Chondrocyte (in vitro differentiated cells): ENCODE results near the gene C1orf210. TPM values are rescaled to one million over a fixed set of nuclear protein-coding genes. Genes with fewer than 3 reads are reported as not detected.
A peak's percentile ranks its signal among the peaks of the same experiment; 100 is the strongest.

Experiments used
- DNase-seq: peaks from one replicate; pipeline ENCODE4 v3.0.0; 2021; ENCODE audit warnings: mixed read lengths, low spot score
- H3K27ac Mint-ChIP-seq: one replicate; pipeline ENCODE4 v1.8.0; 2021; ENCODE audit warnings: mild to moderate bottlenecking, moderate library complexity, mixed read lengths; ENCODE audit not compliant: unreplicated experiment
- H3K27me3 Mint-ChIP-seq: 2 replicates; pipeline ENCODE4 v1.8.0; 2021; ENCODE audit warnings: low read depth, mixed read lengths
- H3K36me3 Mint-ChIP-seq: 2 replicates; pipeline ENCODE4 v1.8.0; 2021; ENCODE audit warnings: low read depth, mixed read lengths
- H3K4me1 Mint-ChIP-seq: 2 replicates; pipeline ENCODE4 v1.8.0; 2021; ENCODE audit warnings: low read depth, mild to moderate bottlenecking, mixed read lengths
- H3K4me3 Mint-ChIP-seq: one replicate; pipeline ENCODE4 v1.8.0; 2021; ENCODE audit warnings: mild to moderate bottlenecking, moderate library complexity, mixed read lengths; ENCODE audit not compliant: unreplicated experiment
- H3K9me3 Mint-ChIP-seq: 2 replicates; pipeline ENCODE4 v1.8.0; 2021; ENCODE audit warnings: low read depth, mixed read lengths
- total RNA-seq: library from RNA; stranded (reverse); gene quantifications from 3 replicates; pipeline ENCODE4 v1.2.1, GENCODE V29; 2021
- TF ChIP-seq, protein P1 (sequence below): fragments of 200-600 bp; sonication (generic); IDR thresholded peaks from 2 replicates; pipeline ENCODE4 v1.5.0; 2021; ENCODE audit warnings: antibody characterized with exemption, mild to moderate bottlenecking, moderate library complexity

The C1orf210 gene
- total RNA-seq, 1 donor from 2014 or later = not detected

DNA sequence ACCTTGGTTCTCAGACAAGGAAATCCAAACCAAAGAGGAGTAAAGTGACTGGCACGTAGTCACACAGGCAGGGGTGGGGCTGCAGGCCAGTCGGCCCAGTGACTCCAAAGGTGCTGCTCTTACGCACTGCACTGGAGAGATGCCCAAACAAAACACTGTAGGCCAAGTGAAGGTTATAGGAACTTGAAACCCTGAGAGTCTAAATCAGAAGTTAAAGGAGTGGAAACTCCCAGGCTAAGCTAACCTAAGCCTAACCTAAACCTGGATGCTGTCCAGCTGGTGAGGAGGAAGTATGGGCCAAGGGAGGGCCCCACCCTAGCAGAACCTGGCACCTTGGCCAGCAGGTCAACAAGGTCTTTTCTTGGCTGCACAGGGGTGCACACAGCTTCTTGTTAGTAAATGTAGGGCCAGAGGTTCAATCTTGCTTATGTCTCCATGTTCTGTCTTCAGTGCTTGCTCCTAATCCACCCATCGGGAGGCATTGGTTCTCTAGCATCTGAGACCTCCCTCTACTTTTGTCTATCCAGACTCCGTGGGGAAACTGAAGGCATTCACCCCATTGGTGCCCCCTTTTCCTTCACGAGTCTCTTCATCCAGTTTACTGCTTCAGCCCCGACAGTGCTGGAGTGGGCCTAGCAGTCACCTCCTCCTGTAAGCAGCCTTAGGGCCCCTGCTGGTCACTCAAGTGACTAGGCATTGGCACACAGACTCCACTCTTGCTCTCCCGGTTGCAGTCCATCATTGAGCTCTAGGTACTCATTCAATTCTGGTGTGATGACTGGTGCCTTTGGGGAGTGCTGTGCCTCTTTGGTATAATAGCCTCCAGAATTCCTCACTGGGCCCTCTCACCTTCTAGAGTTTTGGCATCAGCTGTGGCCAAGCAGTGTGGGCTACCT lies 28.5 kb downstream of the C1orf210 start:
- Mint-ChIP-seq H3K27ac (no peak overlapping the region), H3K4me3 (no peak overlapping the region), H3K4me1 (no peaks in the 10 kb centered on the region), H3K9me3 (peaks cover 4% of the 10 kb centered on the region), H3K27me3 (peaks cover 20% of the 10 kb centered on the region), H3K36me3 (no peaks in the 10 kb centered on the region)
- TF ChIP-seq, protein P1, sequence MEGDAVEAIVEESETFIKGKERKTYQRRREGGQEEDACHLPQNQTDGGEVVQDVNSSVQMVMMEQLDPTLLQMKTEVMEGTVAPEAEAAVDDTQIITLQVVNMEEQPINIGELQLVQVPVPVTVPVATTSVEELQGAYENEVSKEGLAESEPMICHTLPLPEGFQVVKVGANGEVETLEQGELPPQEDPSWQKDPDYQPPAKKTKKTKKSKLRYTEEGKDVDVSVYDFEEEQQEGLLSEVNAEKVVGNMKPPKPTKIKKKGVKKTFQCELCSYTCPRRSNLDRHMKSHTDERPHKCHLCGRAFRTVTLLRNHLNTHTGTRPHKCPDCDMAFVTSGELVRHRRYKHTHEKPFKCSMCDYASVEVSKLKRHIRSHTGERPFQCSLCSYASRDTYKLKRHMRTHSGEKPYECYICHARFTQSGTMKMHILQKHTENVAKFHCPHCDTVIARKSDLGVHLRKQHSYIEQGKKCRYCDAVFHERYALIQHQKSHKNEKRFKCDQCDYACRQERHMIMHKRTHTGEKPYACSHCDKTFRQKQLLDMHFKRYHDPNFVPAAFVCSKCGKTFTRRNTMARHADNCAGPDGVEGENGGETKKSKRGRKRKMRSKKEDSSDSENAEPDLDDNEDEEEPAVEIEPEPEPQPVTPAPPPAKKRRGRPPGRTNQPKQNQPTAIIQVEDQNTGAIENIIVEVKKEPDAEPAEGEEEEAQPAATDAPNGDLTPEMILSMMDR = no peak
- DNase-seq = peak; percentile 26

DNA sequence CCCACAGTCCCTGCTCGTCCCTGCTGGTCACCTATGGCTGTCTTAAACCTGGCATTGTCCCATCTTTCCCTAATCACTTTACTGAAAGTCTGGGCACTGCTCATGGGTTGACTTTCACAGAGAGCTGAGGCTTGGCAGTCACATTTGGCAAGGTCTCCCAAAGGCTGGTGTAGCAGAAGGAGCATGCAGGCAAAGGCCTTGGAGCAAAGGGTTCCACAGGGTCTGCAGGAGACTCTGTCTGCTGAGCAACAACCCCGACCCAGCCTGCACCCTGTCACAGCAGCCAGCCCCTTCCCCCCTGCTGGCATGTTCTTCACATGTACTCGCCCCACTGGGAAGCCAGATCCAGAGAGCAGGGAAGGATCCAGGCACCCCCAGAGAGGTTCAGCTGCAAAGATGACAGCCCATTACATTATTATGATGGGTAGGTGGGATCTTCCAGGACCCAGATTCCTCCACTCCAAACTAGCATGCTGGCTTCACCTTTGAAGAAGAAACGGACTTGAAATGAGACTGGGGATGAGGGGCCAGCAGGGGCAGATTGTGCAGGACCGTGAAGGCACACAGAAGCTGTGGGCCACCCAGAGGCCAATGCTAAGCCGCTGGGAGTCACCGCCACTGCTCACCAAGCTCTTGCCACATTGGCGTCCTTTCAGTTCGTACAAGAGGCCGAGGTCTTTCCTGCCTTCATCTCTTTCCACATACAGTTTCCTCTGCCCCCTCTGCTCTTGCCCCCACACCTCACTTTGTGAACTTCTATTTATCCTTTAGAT lies 29.8 kb downstream of the C1orf210 start:
- Mint-ChIP-seq H3K4me3 (no peak overlapping the region), H3K36me3 (no peaks in the 10 kb centered on the region), H3K4me1 (no peaks in the 10 kb centered on the region), H3K27ac (no peak overlapping the region), H3K9me3 (no peaks in the 10 kb centered on the region), H3K27me3 (peaks cover 26% of the 10 kb centered on the region)
- DNase-seq = peak; percentile 66
- TF ChIP-seq, protein P1 = no peak

DNA sequence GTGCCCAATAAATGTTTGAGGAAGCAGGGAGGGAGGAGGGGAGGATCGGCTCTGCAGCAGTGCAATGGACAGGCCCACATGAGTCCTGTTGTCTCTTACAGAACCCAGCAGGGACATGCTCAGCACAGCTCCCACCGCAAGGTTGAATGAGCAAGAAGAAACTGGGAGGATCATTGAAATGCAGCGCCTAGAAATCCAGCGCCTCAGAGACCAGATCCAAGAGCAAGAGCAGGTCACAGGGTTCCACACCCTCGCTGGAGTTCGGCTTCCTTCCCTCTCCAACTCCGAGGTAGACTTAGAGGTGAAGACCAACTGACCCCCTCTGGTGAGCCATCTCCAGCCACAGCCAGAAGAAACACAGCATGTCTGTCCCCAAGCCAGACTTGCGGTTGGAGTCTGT lies 31.5 kb downstream of the C1orf210 start:
- no peaks in the 10 kb centered on the region for H3K36me3 Mint-ChIP-seq
- H3K4me1 Mint-ChIP-seq = no peaks in the 10 kb centered on the region
- no peaks in the 10 kb centered on the region for H3K9me3 Mint-ChIP-seq
- H3K27me3 Mint-ChIP-seq = peaks cover 26% of the 10 kb centered on the region
- peak; percentile 51 for DNase-seq
- no peak overlapping the region for H3K4me3 Mint-ChIP-seq
- H3K27ac Mint-ChIP-seq = no peak overlapping the region
- TF ChIP-seq, protein P1 = no peak

DNA sequence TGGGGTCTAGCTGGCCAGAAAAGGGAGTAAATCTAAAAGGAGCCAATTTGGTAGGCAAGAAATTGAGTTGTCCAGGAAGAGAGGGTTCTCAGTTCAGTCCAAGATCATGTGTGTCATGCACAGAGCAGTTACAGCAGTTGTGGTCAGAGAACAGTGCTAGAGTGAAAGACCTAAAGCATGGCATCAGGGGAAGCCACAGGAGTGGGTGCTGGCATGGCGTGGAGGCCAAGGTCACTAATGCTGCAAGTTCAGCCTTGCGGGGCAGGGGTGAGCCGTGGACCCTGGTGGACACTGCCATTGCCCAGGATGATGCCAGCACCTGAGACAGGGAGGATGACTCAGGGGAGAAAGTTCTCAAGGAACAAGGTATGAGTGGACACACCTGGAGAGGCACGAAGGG lies 32.2 kb downstream of the C1orf210 start:
- no peak overlapping the region for H3K4me3 Mint-ChIP-seq
- H3K27me3 Mint-ChIP-seq = peaks cover 26% of the 10 kb centered on the region
- H3K36me3 Mint-ChIP-seq = no peaks in the 10 kb centered on the region
- no peak overlapping the region for H3K27ac Mint-ChIP-seq
- TF ChIP-seq, protein P1 = no peak
- H3K4me1 Mint-ChIP-seq = no peaks in the 10 kb centered on the region
- H3K9me3 Mint-ChIP-seq = no peaks in the 10 kb centered on the region
- DNase-seq = peak; percentile 56

DNA sequence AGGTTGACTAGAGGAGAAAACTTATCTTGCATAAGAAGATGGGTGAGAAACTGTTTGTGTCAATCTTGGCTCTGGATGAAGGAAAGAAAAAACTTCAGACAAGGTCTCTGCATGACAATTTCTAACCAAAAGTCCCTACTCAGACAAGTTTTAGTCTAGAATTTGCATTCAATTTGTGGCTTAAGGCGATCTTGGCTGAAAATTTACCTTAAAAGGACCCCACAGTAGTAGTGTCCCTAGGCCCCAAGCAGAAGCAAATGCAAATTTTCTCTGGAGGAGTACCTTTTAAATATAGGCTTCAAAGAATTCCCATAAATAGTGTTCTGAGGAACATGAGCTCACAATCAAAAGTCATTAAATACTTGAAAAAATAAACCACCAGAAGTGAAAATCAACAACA lies 33.2 kb downstream of the C1orf210 start:
- Mint-ChIP-seq H3K27ac (no peak overlapping the region), H3K4me1 (no peaks in the 10 kb centered on the region), H3K9me3 (peaks cover under 1% of the 10 kb centered on the region), H3K36me3 (no peaks in the 10 kb centered on the region), H3K4me3 (no peak overlapping the region), H3K27me3 (peaks cover 26% of the 10 kb centered on the region)
- TF ChIP-seq, protein P1 = no peak
- no peak for DNase-seq
